ENCODE data around the gene PTPRN2. TPM values are rescaled to one million over a fixed set of nuclear protein-coding genes. Genes with fewer than 3 reads are reported as not detected.

PTPRN2 gene
- total and polyA plus RNA-seq, 9 of the 15 experiments (the other 6 are each of a cell fraction or from before 2014, with no cell fraction given) = not detected

DNA sequence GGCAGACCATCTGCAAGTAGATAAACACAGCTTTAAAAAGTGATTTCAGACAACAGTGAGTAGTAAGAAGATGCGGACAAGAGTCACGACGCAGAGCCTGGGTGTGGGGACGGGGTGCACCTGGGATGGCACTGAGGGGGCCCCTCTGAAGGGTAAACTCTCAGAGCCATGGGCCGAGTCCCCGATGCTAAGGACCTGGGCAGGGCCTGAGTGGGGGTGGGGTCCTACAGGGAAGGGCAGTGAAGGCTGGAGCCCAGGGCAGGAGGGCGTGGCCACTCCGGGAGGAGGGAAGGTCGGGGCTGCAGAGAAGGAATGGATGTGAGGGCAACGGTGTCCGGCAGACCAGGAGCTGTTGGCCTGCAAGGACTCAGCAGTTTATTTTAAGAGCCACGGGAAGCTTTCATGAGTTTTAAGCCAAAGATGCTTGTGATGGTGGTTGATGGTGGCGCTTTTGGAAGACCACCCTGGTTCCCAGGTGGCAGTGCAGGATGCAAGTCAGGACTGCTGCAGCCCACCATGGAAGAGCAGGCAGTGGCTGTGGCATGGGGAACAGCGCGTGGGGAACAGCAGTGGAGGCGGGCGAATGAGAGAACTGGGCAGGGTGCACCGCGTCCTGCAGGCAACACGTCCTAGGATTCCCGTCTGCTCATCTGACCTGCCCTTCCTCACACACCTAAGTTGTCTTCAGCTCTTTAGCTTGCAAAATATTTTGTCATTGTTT, 954.0 kb downstream of the PTPRN2 start (continued):
- TF ChIP-seq CHD7 (IDR thresholded peaks at IDR 0.05; ENCODE audit: low read depth, low read length) = no peak
- TF ChIP-seq BDP1 (IDR thresholded peaks at IDR 0.05; ENCODE audit: insufficient read depth, insufficient read length) = no peak
- TF ChIP-seq ARNT (IDR thresholded peaks at IDR 0.05) = no peak
- TF ChIP-seq ZNF778 (CRISPR knock-in tag; IDR thresholded peaks at IDR 0.05) = no peak
- no peak for TF ChIP-seq PTBP1 (IDR thresholded peaks at IDR 0.05; ENCODE audit: low read depth, low read length)
